ENCODE data around the gene RABGEF1.

Gene RABGEF1

GRCh38 chr7:66859339-66859738, 118.8 kb downstream of the RABGEF1 start:
- no peak for DNase-seq (ENCODE audit: low read depth)

GRCh38 chr7:66859794-66860645, 119.5 kb downstream of the RABGEF1 start:
- no peak for DNase-seq (ENCODE audit: low read depth)

DNA sequence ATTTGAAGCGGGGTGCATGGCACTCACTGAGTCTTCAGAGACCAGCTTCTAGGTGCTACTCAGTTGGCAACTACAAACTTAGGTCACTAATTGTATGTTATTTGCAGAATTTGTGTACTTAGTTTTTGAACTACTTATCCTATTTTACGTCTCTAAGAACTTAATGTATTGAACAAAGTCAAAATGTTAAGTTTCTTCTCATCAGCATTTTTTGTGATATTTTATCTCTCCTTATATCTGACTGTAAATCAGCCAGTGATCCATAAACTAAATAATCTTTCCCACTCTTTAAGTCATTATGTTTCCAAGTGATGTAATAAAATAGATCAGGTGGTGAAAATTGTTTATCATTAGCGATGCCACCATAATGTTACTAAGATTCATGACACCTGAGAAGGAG, 120.2 kb downstream of the RABGEF1 start:
- no peak for DNase-seq (ENCODE audit: low read depth)
